ENCODE measurements around the gene KPNA4.

DNA sequence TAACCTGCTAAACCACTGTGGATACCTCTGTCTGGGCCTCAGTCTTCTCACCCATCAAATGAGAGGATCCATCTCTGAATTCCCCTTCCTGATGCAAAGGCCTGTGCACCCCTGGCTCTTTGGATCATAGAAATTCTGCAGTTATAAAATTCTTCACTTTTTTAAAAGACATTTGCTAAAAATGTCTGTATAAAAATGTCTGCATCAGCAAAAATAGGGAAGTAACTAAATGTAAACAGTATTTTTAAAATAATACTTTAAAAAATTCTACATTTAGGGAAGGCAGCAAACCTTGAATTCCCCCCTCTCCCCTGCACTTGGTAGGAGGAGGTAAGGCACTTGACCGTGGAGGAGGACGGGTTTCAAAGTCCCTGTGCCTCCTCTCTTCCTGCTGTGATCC, 90.2 kb downstream of the KPNA4 start:
- TF ChIP-seq ZFP30 (CRISPR knock-in tag; IDR thresholded peaks at IDR 0.05), result no peak
- TF ChIP-seq ZFP3 (CRISPR knock-in tag; IDR thresholded peaks at IDR 0.05), result no peak
- TF ChIP-seq, protein P1, sequence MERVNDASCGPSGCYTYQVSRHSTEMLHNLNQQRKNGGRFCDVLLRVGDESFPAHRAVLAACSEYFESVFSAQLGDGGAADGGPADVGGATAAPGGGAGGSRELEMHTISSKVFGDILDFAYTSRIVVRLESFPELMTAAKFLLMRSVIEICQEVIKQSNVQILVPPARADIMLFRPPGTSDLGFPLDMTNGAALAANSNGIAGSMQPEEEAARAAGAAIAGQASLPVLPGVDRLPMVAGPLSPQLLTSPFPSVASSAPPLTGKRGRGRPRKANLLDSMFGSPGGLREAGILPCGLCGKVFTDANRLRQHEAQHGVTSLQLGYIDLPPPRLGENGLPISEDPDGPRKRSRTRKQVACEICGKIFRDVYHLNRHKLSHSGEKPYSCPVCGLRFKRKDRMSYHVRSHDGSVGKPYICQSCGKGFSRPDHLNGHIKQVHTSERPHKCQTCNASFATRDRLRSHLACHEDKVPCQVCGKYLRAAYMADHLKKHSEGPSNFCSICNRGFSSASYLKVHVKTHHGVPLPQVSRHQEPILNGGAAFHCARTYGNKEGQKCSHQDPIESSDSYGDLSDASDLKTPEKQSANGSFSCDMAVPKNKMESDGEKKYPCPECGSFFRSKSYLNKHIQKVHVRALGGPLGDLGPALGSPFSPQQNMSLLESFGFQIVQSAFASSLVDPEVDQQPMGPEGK (CRISPR knock-in tag; IDR thresholded peaks at IDR 0.05; ENCODE audit: borderline replicate concordance), result no peak
- TF ChIP-seq, protein P2, sequence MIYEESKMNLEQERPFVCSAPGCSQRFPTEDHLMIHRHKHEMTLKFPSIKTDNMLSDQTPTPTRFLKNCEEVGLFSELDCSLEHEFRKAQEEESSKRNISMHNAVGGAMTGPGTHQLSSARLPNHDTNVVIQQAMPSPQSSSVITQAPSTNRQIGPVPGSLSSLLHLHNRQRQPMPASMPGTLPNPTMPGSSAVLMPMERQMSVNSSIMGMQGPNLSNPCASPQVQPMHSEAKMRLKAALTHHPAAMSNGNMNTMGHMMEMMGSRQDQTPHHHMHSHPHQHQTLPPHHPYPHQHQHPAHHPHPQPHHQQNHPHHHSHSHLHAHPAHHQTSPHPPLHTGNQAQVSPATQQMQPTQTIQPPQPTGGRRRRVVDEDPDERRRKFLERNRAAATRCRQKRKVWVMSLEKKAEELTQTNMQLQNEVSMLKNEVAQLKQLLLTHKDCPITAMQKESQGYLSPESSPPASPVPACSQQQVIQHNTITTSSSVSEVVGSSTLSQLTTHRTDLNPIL (CRISPR knock-in tag; IDR thresholded peaks at IDR 0.05; ENCODE audit: low read depth), result no peak
- TF ChIP-seq ZNF70 (CRISPR knock-in tag; IDR thresholded peaks at IDR 0.05), result no peak
- no peak for TF ChIP-seq RARB (CRISPR knock-in tag; IDR thresholded peaks at IDR 0.05)

Measured in SK-N-SH treated with all-trans-retinoic acid at 6 μM for 48 hours (cell line).